ENCODE results near the gene GOLGA8A.

The GOLGA8A gene

DNA sequence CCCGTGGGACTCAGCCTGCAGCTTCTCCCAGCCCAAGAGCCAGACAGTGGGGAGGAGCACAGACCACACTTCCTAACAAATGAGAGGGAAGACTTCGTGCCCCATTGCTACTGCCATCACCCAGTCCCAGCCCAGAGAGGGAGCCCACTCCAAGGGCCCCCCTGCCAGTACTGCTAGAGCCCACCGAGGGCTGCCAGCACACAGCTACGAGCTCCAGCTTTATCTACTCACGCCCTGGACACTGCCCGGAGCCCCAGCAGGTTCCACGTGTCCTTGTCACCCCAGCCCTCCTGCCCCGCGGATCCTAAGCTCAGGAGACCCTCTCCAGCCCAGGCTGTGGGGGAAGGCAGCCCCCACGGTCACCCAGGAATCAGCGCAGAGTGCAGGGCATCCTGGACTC, 1.9 kb downstream of the GOLGA8A start:
- no peak for TF ChIP-seq SIN3A (IDR thresholded peaks at IDR 0.05; ENCODE audit: borderline replicate concordance, insufficient read depth, low read length)
- no peak for TF ChIP-seq FOXP2 (optimal IDR thresholded peaks at IDR 0.05; ENCODE audit: borderline replicate concordance, extremely low read depth, extremely low read length, insufficient read depth)
- no peak for TF ChIP-seq TAF1 (IDR thresholded peaks at IDR 0.05; ENCODE audit: borderline replicate concordance, insufficient read depth, low read length)
- TF ChIP-seq POLR2AphosphoS5 (IDR thresholded peaks at IDR 0.05; ENCODE audit: low read depth, low read length), result no peak
- TF ChIP-seq, protein P1, sequence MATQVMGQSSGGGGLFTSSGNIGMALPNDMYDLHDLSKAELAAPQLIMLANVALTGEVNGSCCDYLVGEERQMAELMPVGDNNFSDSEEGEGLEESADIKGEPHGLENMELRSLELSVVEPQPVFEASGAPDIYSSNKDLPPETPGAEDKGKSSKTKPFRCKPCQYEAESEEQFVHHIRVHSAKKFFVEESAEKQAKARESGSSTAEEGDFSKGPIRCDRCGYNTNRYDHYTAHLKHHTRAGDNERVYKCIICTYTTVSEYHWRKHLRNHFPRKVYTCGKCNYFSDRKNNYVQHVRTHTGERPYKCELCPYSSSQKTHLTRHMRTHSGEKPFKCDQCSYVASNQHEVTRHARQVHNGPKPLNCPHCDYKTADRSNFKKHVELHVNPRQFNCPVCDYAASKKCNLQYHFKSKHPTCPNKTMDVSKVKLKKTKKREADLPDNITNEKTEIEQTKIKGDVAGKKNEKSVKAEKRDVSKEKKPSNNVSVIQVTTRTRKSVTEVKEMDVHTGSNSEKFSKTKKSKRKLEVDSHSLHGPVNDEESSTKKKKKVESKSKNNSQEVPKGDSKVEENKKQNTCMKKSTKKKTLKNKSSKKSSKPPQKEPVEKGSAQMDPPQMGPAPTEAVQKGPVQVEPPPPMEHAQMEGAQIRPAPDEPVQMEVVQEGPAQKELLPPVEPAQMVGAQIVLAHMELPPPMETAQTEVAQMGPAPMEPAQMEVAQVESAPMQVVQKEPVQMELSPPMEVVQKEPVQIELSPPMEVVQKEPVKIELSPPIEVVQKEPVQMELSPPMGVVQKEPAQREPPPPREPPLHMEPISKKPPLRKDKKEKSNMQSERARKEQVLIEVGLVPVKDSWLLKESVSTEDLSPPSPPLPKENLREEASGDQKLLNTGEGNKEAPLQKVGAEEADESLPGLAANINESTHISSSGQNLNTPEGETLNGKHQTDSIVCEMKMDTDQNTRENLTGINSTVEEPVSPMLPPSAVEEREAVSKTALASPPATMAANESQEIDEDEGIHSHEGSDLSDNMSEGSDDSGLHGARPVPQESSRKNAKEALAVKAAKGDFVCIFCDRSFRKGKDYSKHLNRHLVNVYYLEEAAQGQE (IDR thresholded peaks at IDR 0.05; ENCODE audit: insufficient read depth in 1 of 2, low read depth in 2 of 2, low read length in 2 of 2), result no peak

DNA sequence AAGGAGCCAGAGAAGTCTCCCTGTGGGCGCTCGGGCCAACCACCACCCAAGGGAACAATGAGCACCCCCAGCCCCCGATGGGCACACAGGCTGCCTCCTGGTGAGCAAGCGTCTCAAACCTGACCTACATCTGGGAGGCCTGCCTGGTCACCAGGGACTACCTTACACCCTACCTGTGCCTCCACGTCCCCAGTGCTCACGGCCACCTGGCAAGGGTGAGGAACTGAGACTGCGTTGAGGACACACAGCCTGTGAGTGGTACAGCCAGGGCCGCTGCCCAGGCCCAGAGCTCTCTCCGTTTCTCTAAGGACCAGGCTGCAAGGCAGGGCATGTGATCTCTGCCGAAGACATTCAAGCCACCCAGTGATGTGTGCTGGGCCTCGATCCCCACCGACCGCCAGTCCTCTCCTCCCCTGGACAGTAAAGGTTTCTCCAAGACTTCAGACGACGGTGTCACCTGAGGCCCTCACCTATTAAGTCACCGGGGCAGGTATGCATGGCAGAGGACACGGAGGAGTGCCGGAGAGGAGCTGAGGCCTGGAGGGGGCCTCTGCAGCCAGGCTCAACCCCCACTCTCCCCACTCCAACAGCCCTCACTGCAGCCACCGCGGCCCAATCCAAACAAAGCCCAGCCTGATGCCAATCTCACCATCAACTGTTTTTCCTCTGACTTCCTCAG, 2.8 kb downstream of the GOLGA8A start:
- TF ChIP-seq, protein P1 (IDR thresholded peaks at IDR 0.05; ENCODE audit: insufficient read depth in 1 of 2, low read depth in 2 of 2, low read length in 2 of 2), result no peak

Data from PFSK-1 (cell line).